Measurements from ENCODE around the gene MIER2. TPM values are rescaled to one million over a fixed set of nuclear protein-coding genes. Genes with fewer than 3 reads are reported as not detected.

The MIER2 gene
- polyA plus RNA-seq, 1 of the 3 experiments (the other 2 are of a cell fraction) = 15.9 TPM

DNA sequence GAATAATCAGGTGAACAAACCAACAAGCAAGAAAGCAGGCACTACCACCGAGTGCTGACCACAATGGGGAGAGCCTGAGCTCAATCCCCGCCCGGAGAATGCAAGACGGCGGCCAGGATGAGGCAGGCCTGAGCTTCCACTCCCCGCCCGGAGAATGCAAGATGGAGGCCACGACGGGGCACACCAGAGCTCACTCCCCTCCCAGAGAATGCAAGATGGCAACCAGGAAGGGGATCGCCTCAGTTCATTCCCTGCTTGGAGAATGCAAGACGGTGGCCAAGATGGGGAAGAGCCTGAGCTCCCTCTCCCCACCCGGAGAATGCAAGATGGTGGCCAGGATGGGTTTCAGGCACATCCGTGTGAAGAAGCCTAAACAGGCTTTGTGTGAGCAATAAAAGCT lies 24.7 kb upstream of the MIER2 start (continued):
- TF ChIP-seq, protein P1, sequence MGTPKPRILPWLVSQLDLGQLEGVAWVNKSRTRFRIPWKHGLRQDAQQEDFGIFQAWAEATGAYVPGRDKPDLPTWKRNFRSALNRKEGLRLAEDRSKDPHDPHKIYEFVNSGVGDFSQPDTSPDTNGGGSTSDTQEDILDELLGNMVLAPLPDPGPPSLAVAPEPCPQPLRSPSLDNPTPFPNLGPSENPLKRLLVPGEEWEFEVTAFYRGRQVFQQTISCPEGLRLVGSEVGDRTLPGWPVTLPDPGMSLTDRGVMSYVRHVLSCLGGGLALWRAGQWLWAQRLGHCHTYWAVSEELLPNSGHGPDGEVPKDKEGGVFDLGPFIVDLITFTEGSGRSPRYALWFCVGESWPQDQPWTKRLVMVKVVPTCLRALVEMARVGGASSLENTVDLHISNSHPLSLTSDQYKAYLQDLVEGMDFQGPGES (IDR thresholded peaks at IDR 0.05; ENCODE audit: low read depth, low read length) = no peak
- no peak for TF ChIP-seq NFIC (IDR thresholded peaks at IDR 0.05; ENCODE audit: borderline replicate concordance)
- TF ChIP-seq, protein P2, sequence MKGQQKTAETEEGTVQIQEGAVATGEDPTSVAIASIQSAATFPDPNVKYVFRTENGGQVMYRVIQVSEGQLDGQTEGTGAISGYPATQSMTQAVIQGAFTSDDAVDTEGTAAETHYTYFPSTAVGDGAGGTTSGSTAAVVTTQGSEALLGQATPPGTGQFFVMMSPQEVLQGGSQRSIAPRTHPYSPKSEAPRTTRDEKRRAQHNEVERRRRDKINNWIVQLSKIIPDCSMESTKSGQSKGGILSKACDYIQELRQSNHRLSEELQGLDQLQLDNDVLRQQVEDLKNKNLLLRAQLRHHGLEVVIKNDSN (IDR thresholded peaks at IDR 0.05; ENCODE audit: borderline replicate concordance, low read depth) = no peak

DNA sequence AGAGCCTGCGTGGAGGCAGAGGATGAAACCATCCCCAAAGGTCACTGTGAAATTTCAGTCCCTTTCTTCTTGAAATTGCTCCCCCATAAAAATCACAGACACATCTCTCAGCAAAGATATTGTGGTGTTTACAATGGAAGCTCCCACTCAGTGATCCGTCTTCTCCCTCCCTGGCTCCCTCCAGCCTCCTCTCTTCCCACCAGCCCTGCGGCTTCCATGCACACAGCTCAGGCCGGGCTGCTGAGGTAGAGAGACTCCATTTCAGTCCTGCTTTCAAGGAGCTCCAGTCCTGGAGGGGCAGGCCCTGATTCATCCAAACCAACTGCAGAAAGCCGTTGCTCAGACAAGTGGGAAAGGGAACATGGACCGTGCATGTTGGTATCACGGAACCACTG lies 24.0 kb upstream of the MIER2 start:
- Histone ChIP-seq H3K36me3 (replicated peaks in 1 of 2; ENCODE audit: control insufficient read depth in 1 of 2, insufficient read depth in 2 of 2, low read length in 1 of 2) (no peaks in the 10 kb centered on the region), H3K4me3 (ENCODE audit: low read depth in 2 of 2, low read length in 1 of 2) (no peak overlapping the region), H3K4me2 (no peak overlapping the region), H3K4me1 (ENCODE audit: control insufficient read depth in 1 of 2, insufficient read depth in 2 of 2, low read depth in 1 of 2, low read length in 1 of 2) (peaks cover 0 to 15% of the 10 kb centered on the region in 2 experiments; a peak in 1 of 4 replicates), H3K79me2 (ENCODE audit: insufficient read depth) (no peaks in the 10 kb centered on the region), H3K9ac (no peak overlapping the region), H3K9me3 (no peaks in the 10 kb centered on the region), H3F3A (replicated peaks; ENCODE audit: insufficient read depth) (no peaks in the 10 kb centered on the region), H3K27me3 (ENCODE audit: insufficient read depth) (no peaks in the 10 kb centered on the region; the same call in 1 of the 2 replicates), H3K9me2 (no peaks in the 10 kb centered on the region), H4K20me1 (ENCODE audit: insufficient read depth) (no peaks in the 10 kb centered on the region), H3K27ac (ENCODE audit: low read depth in 2 of 2, low read length in 1 of 2) (no peak overlapping the region), H2AFZ (ENCODE audit: low read depth) (no peak overlapping the region)
- CTCF ChIA-PET = interaction anchor here (0.7 kb wide), 1 partner anchor 53 kb away, joined by 3 read pairs; no protein-coding TSS in a partner anchor
- DNase-seq = no peak
- TF ChIP-seq NRF1 (IDR thresholded peaks at IDR 0.05; ENCODE audit: low read depth, low read length) = no peak
- TF ChIP-seq, protein P3, sequence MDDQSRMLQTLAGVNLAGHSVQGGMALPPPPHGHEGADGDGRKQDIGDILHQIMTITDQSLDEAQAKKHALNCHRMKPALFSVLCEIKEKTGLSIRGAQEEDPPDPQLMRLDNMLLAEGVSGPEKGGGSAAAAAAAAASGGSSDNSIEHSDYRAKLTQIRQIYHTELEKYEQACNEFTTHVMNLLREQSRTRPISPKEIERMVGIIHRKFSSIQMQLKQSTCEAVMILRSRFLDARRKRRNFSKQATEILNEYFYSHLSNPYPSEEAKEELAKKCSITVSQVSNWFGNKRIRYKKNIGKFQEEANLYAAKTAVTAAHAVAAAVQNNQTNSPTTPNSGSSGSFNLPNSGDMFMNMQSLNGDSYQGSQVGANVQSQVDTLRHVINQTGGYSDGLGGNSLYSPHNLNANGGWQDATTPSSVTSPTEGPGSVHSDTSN (IDR thresholded peaks at IDR 0.05) = no peak
- TF ChIP-seq GATA2 (CRISPR knock-in tag; IDR thresholded peaks at IDR 0.05) = no peak
- no peak for TF ChIP-seq RCOR1 (IDR thresholded peaks at IDR 0.05; ENCODE audit: low read length)
- no peak for TF ChIP-seq RFX5 (IDR thresholded peaks at IDR 0.05; ENCODE audit: low read length)
- TF ChIP-seq TEAD4 (IDR thresholded peaks at IDR 0.05; ENCODE audit: borderline replicate concordance, insufficient read depth) = no peak
- TF ChIP-seq, protein P4, sequence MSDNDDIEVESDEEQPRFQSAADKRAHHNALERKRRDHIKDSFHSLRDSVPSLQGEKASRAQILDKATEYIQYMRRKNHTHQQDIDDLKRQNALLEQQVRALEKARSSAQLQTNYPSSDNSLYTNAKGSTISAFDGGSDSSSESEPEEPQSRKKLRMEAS (IDR thresholded peaks at IDR 0.05; ENCODE audit: low read depth) = no peak
- no peak for TF ChIP-seq RXRA (IDR thresholded peaks at IDR 0.05; ENCODE audit: borderline replicate concordance, low read depth)
- TF ChIP-seq CHD2 (IDR thresholded peaks at IDR 0.05; ENCODE audit: low read length, partially characterized antibody) = no peak
- 56% methylated on average over 7 of the region's 7 CpGs for WGBS (ENCODE audit: low lambda C conversion rate)
- POLR2A ChIA-PET = no interaction called here
